GM23338 (cell line): ENCODE measurements around the gene ICOS. TPM values are rescaled to one million over a fixed set of nuclear protein-coding genes. Genes with fewer than 3 reads are reported as not detected.

Experiments
- ATAC-seq: fragments of 200-7000 bp; cut with Tn5 transposase; 3 replicates; pipeline ENCODE4 v1.9.1; 2020
- DNase-seq: peaks from one replicate; pipeline ENCODE4 v3.0.0-alpha.2; 2015; ENCODE audit warnings: low spot score
- H2AFZ ChIP-seq: fragments of 200-600 bp; sonication (generic); 2 replicates; pipeline ENCODE4 v1.8.0; 2016; ENCODE audit warnings: antibody characterized with exemption, mild to moderate bottlenecking, moderate library complexity
- H3F3A ChIP-seq: fragments of 200-600 bp; sonication (generic); replicated peaks from 2 replicates; pipeline ENCODE4 v1.8.0; 2017; ENCODE audit warnings: antibody characterized with exemption, mixed run types, low read depth
- H3K27ac ChIP-seq: fragments of 200-600 bp; sonication (generic); 2 replicates; pipeline ENCODE4 v1.6.1; 2016; ENCODE audit warnings: low read depth
- H3K27me3 ChIP-seq: fragments of 200-600 bp; sonication (generic); 2 replicates; pipeline ENCODE4 v1.8.0; 2016; ENCODE audit warnings: mild to moderate bottlenecking, mixed run types, moderate library complexity; ENCODE audit not compliant: insufficient read depth
- H3K36me3 ChIP-seq: fragments of 200-600 bp; sonication (generic); 2 replicates; pipeline ENCODE4 v1.8.0; 2016; ENCODE audit warnings: mild to moderate bottlenecking; ENCODE audit not compliant: insufficient read depth
- H3K4me1 ChIP-seq: fragments of 200-600 bp; sonication (generic); 2 replicates; pipeline ENCODE4 v1.8.0; 2016; ENCODE audit warnings: mild to moderate bottlenecking, moderate library complexity; ENCODE audit not compliant: insufficient read depth
- H3K4me2 ChIP-seq: fragments of 200-600 bp; sonication (generic); 2 replicates; pipeline ENCODE4 v1.7.1; 2017; ENCODE audit warnings: mixed run types
- H3K4me3 ChIP-seq: fragments of 200-600 bp; sonication (generic); 2 replicates; pipeline ENCODE4 v1.6.1; 2016; ENCODE audit warnings: mixed run types
- H3K79me2 ChIP-seq: fragments of 200-600 bp; sonication (generic); replicated peaks from 2 replicates; pipeline ENCODE4 v1.8.0; 2017; ENCODE audit warnings: mild to moderate bottlenecking; ENCODE audit not compliant: insufficient read depth
- H3K9me2 ChIP-seq: fragments of 200-600 bp; sonication (generic); 2 replicates; pipeline ENCODE4 v1.8.0; 2017; ENCODE audit not compliant: insufficient read depth
- H4K20me1 ChIP-seq: fragments of 200-600 bp; sonication (generic); replicated peaks from 2 replicates; pipeline ENCODE4 v1.8.0; 2017; ENCODE audit warnings: mild to moderate bottlenecking; ENCODE audit not compliant: insufficient read depth
- H3K27ac Mint-ChIP-seq: 2 replicates; pipeline ENCODE4 v1.8.0; 2020; ENCODE audit warnings: inconsistent platforms, mild to moderate bottlenecking, moderate library complexity, mixed read lengths
- H3K27me3 Mint-ChIP-seq: 3 replicates; pipeline ENCODE4 v1.8.0; 2022; ENCODE audit warnings: low read depth, mild to moderate bottlenecking, moderate library complexity, mixed read lengths, inconsistent platforms; ENCODE audit not compliant: insufficient read depth, poor library complexity
- H3K36me3 Mint-ChIP-seq: 3 replicates; pipeline ENCODE4 v1.8.0; 2021; ENCODE audit warnings: low read depth, mild to moderate bottlenecking, inconsistent platforms, moderate library complexity, mixed read lengths
- H3K4me1 Mint-ChIP-seq: 3 replicates; pipeline ENCODE4 v1.8.0; 2020; ENCODE audit warnings: mild to moderate bottlenecking, inconsistent platforms, mixed read lengths
- H3K4me3 Mint-ChIP-seq: 3 replicates; pipeline ENCODE4 v1.8.0; 2021; ENCODE audit warnings: moderate library complexity, mild to moderate bottlenecking, inconsistent platforms, mixed read lengths
- H3K9me3 Mint-ChIP-seq: 3 replicates; pipeline ENCODE4 v1.8.0; 2020; ENCODE audit warnings: moderate library complexity, mild to moderate bottlenecking, inconsistent platforms, mixed read lengths
- CTCF ChIP-seq, 2 experiments: fragments of 200-600 bp in 1 of 2; sonication (generic) in 1 of 2; conservative IDR thresholded peaks; 2 replicates each; pipeline versions ENCODE4 v1.5.1 to v1.6.1; 2016 to 2017; ENCODE audit warnings: antibody characterized with exemption in 2 of 2, low read depth in 2 of 2, mild to moderate bottlenecking in 2 of 2, moderate library complexity in 1 of 2
- ETS1 ChIP-seq: IDR thresholded peaks from 2 replicates; pipeline ENCODE4 v1.6.1; 2016; ENCODE audit warnings: antibody characterized with exemption
- NANOG ChIP-seq: IDR thresholded peaks from 2 replicates; pipeline ENCODE4 v1.6.1; 2016; ENCODE audit warnings: antibody characterized with exemption, borderline replicate concordance
- POLR2AphosphoS5 ChIP-seq: IDR thresholded peaks from 2 replicates; pipeline ENCODE4 v1.6.1; 2016; ENCODE audit warnings: antibody characterized with exemption, low read depth
- REST ChIP-seq: IDR thresholded peaks from one replicate; pipeline ENCODE4 v1.6.1; 2018; ENCODE audit warnings: antibody characterized with exemption; ENCODE audit not compliant: unreplicated experiment
- STAT1 ChIP-seq: IDR thresholded peaks from one replicate; pipeline ENCODE4 v1.6.1; 2016; ENCODE audit warnings: antibody characterized with exemption; ENCODE audit not compliant: unreplicated experiment
- polyA plus RNA-seq: library from polyadenylated mRNA; unstranded; fragments of >200 nt; fragmentation: Nextera tagmentation; extraction: Ambion mirVana; gene quantifications from 2 replicates; pipeline ENCODE4 v1.2.1, GENCODE V29; 2016
- total RNA-seq: library from RNA; depleted of rRNA; stranded (reverse); fragments of >200 nt; shearing (Covaris generic); gene quantifications from 2 replicates; pipeline ENCODE4 v1.2.3, GENCODE V29; 2014

The ICOS gene
- total and polyA plus RNA-seq, 2 experiments from 2014 or later: not detected

GRCh38 chr2:204004912-204005311, 68.3 kb downstream of the ICOS start:
- no peak overlapping the region for H3K4me2 ChIP-seq
- H3K4me3 ChIP-seq: no peak overlapping the region
- H4K20me1 ChIP-seq: no peaks in the 10 kb centered on the region
- ATAC-seq (no peak), DNase-seq (no peak)
- no peak overlapping the region for H3K27ac ChIP-seq
- H3K36me3 ChIP-seq: no peaks in the 10 kb centered on the region
- H3K4me1 ChIP-seq: no peaks in the 10 kb centered on the region
- no peaks in the 10 kb centered on the region for H3K27me3 ChIP-seq
- no peaks in the 10 kb centered on the region; the same call in 2 of the 3 replicates for H3K9me3 Mint-ChIP-seq
- no peak for TF ChIP-seq POLR2AphosphoS5
- no peak for TF ChIP-seq ETS1
- no peak for TF ChIP-seq CTCF (conservative IDR thresholded peaks at IDR 0.05; ENCODE audit: low read depth in 2 of 2)
- TF ChIP-seq NANOG: no peak
- no peak for TF ChIP-seq STAT1
- no peak for TF ChIP-seq REST
- H3K27me3 Mint-ChIP-seq: no peaks in the 10 kb centered on the region
- H3K4me3 Mint-ChIP-seq: no peak overlapping the region
- H3K36me3 Mint-ChIP-seq: no peaks in the 10 kb centered on the region
- no peak overlapping the region for H3K27ac Mint-ChIP-seq
- no peaks in the 10 kb centered on the region for H3F3A ChIP-seq
- H3K4me1 Mint-ChIP-seq: no peaks in the 10 kb centered on the region
- no peaks in the 10 kb centered on the region for H3K79me2 ChIP-seq
- no peak overlapping the region for H2AFZ ChIP-seq
- no peaks in the 10 kb centered on the region; the same call in 1 of the 2 replicates for H3K9me2 ChIP-seq

GRCh38 chr2:204005940-204006721, 69.6 kb downstream of the ICOS start:
- Mint-ChIP-seq H3K27me3 (no peaks in the 10 kb centered on the region), H3K4me3 (no peak overlapping the region), H3K4me1 (no peaks in the 10 kb centered on the region), H3K27ac (no peak overlapping the region), H3K36me3 (no peaks in the 10 kb centered on the region), H3K9me3 (no peaks in the 10 kb centered on the region; the same call in 2 of the 3 replicates)
- Histone ChIP-seq H3K27me3 (no peaks in the 10 kb centered on the region), H3F3A (no peaks in the 10 kb centered on the region), H4K20me1 (no peaks in the 10 kb centered on the region), H3K9me2 (no peaks in the 10 kb centered on the region; the same call in 1 of the 2 replicates), H3K4me2 (no peak overlapping the region), H2AFZ (no peak overlapping the region), H3K27ac (no peak overlapping the region), H3K4me3 (no peak overlapping the region), H3K79me2 (no peaks in the 10 kb centered on the region), H3K4me1 (no peaks in the 10 kb centered on the region), H3K36me3 (no peaks in the 10 kb centered on the region)
- DNase-seq (no peak), ATAC-seq (no peak)
- no peak for TF ChIP-seq CTCF (conservative IDR thresholded peaks at IDR 0.05; ENCODE audit: low read depth in 2 of 2)
